ENCODE measurements around the gene YY1.

DNA sequence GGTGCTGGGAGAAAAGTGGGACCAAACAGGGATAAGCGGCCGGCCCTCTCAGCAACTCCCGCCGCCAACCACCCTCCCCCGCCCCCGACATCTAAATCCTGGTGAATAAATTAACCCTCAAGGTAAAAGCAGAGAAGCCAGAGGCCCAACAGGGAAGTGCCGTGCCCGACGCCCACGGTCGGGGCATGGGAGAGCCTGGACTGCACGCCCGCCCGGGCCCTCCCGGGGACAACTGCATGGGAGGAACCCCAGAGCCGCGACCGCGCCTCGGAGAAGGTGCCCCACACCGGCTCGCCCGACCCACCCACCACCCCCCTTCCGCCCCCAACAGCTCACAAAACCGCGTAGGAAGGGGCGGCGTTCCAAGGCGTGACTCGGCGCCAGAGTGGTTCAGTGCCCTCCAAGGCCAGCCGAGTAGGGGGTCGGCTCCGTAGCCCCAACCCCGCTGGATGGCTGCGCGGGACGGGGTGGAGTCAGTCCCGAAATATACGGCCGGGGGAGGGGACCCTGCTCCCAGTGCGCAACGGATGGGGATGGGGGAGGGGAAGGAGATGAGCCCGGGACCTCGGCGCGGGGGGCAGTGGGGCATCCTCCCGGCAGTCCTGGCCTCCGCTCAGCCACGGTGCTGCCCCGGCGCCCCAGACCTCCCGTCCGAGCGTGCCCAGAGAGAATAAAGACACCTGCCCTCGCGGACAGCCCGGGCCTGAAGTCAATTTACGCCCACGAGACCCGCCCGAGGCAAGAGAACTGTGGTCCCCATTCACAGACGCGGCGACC, 66.6 kb downstream of the YY1 start:
- TF ChIP-seq, protein P1, sequence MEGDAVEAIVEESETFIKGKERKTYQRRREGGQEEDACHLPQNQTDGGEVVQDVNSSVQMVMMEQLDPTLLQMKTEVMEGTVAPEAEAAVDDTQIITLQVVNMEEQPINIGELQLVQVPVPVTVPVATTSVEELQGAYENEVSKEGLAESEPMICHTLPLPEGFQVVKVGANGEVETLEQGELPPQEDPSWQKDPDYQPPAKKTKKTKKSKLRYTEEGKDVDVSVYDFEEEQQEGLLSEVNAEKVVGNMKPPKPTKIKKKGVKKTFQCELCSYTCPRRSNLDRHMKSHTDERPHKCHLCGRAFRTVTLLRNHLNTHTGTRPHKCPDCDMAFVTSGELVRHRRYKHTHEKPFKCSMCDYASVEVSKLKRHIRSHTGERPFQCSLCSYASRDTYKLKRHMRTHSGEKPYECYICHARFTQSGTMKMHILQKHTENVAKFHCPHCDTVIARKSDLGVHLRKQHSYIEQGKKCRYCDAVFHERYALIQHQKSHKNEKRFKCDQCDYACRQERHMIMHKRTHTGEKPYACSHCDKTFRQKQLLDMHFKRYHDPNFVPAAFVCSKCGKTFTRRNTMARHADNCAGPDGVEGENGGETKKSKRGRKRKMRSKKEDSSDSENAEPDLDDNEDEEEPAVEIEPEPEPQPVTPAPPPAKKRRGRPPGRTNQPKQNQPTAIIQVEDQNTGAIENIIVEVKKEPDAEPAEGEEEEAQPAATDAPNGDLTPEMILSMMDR (IDR thresholded peaks at IDR 0.05; ENCODE audit: low read length), result no peak
- TF ChIP-seq EZH2 (IDR thresholded peaks at IDR 0.05; ENCODE audit: borderline replicate concordance, low read length), result no peak
